AG08395 (cell line): Measurements from ENCODE around the gene F12.
"Not testable (repeated sequence)": the region's sequence is repeated elsewhere in the genome, so short reads cannot be mapped to it uniquely, and the experiment has no call there.

ENCODE experiments used
- DNase-seq: peaks from one replicate; pipeline ENCODE4 v3.0.0; 2012; ENCODE audit warnings: mixed read lengths, low spot score

F12 gene

DNA sequence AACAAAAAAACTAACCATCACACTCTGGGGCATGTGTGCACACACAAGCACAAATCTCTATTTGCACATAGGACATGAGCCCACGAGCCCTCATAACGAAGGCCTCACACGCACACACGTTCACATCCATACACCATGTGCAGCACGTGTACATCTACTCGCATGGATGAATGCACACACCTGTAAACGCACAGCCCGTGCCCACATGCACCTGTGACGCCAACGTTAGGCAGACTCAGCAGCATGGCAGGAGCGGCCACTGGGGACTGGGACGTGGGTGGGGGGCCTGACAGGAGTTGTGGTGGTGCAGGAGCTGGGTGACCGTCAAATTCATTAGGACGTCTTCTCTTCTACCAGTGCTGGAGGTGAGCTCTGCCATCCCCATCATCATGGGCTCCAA lies 22.0 kb downstream of the F12 start:
- no peak for DNase-seq

DNA sequence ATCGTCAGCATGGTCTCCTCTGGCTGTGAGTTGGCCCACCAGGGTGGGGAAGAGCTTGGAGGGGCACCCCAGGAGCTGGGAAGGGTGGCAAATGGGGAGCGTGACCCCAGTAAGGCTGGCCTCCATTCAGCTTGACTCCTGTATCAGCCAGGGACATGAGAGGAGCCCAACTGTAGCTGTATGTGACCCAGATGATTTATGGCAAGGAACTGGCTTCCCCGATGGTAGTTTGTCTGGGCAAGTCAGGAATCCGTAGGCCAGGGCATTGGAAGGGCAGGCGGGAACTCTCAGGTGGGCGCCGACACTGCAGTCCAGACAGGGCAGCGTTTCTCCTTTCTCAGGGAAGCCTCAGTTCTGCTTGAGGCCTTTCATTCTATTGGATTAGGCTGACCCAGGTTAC lies 22.8 kb downstream of the F12 start:
- DNase-seq, result no peak

DNA sequence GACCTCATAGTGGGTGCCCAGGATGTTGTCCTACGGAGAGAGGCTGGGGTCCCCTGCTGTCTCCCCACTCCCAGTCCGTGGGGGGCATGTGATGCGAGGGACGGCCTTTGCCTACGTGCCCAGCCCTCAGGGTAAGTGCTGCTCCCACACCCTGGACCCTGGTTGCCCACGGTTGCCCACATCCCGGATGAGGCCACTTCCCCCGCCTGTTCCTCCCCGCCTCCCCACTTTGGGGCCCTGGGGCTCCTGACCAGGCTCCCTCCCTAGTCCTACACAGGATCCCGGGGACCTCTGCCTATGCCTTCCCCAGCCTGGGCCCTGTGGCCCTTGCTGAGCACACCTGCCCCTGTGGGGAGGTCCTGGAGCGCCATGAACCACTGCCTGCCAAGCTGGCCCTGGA lies 23.6 kb downstream of the F12 start:
- DNase-seq, result no peak

DNA sequence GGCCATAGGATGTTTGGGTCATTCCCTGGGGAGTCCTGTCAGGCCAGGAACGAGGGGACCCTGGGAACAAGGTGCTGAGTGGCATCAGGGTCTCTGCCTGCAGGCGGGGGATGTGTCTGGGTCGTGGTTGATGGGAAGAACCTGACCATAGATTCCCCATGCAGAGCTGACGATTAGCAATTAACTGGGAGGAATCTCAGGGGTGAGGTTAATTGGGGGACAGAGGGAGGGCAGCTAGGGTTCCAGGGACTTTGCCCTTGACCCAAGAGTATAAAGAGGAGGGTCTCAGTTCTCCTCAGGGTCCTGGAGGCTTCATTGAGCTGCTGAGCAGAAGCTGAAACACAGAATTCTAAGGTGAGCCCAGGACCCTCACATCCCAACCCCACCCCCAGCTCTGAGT lies 25.2 kb downstream of the F12 start, which contains the start of gene SLC34A1:
Gene SLC34A1, plus strand, starts transcription at position 301 of the 400 bp plus-strand sequence. CDS start 1,308 bp downstream, outside the sequence.
- no peak for DNase-seq

DNA sequence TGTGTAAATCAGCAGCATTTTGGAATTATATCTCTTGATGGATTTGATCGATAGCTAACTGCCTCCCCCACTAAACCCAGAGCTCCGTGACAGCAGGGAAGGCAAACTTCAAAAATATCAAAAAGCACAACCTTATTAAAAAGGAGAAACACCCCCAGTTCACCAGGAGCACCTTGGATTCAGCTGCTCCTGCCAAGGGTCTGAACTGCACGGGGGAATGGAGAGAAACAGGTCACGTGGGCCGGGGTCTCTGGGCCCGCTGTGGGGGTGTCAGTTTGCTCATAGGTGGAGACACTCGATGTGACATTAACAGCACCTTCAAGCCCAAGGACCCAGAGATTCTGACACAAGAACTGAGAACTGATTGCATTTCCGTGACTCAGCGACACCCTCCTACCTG lies 26.2 kb downstream of the F12 start:
- DNase-seq, result no peak

DNA sequence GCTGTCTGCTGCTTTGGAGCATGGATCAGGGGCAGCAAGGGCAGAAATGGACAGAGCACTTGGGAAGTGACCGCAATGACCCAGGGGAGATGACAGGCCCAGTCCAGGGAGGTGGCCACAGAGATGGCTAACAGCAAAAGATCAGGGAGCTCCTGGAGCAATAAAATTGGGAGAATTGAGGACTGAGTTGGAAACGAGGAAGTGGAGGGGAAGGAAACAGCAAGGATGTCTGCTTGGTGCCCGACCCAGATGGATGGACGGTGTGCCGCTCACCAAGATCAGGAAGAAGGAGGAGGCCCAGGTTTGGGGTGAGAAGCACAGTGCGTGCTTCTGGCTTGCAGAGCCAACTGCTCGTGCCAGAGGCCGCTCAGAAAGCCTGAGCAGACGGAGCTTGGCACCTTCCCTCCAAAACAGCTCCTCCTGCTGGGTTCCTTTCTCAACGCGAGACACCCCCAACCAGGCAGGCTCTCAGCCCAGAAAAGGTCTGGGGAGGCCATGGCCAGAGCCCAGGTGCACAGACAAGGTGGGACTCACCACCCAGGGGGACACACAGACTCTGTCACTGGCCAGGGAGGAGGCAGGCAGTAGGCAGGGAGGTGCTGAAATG lies 26.8 kb downstream of the F12 start:
- peak; percentile 30 for DNase-seq

DNA sequence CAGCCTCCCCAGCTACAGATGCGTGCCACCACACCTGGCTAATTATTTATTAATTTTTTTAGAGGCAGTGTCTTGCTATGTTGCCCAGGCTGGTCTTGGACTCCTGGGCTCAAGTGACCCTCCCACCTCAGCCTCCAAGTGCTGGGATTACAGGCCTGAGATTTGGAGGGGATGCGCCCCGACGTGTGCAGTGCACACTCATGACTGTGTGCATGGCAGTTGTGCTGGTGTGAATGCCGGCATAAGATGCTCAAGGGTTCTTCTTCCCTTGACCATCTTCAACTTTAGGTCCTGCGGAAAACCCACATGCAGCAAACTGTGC lies 28.6 kb downstream of the F12 start:
- no peak for DNase-seq

DNA sequence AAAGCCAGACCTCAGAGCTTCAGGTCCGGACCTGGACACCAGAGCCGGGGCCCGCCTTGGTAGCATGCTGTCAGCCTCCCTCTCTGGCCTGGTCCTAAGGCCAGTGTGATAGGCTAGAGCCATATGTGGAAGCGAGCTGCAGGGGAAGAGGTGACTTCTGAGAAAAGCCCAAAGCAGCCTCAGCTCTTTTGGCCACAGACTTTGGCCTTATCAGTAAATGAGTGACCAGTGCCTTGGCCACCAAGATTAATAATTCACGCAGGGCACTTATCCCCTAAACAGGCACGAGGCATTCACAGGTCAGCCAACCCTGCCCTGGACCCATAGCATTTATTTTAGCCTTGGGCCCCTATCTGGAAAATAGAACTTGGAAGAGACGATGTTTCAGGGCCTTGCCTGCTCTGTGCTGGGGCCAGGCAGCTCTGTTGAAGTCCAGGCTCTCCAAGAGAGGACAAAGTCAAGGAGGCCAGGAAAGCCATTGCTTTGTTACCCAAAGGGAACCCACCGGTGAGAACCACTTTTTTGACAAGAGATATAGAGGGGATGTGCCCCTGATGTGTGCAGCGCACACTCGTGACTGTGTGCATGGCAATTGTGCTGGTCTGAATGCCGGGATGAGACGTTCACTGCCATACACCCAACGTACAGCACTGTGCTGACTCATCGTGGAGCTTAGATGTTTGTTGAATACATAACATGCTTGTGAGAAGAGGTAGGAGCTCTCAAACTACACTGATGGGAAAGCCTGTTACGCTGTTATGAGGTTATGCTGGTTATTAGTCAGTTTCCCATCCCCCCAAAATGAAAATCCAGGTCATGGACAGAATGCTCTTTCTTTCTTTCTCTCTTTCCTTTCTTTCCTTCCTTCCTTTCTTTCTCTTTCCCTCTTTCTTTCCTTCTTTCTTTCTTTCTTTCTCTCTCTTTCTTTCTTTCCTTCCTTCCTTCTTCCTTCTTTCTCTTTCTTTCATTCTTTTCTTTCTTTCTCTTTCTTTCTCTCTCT lies 30.2 kb downstream of the F12 start:
- peak; percentile 45 for DNase-seq

DNA sequence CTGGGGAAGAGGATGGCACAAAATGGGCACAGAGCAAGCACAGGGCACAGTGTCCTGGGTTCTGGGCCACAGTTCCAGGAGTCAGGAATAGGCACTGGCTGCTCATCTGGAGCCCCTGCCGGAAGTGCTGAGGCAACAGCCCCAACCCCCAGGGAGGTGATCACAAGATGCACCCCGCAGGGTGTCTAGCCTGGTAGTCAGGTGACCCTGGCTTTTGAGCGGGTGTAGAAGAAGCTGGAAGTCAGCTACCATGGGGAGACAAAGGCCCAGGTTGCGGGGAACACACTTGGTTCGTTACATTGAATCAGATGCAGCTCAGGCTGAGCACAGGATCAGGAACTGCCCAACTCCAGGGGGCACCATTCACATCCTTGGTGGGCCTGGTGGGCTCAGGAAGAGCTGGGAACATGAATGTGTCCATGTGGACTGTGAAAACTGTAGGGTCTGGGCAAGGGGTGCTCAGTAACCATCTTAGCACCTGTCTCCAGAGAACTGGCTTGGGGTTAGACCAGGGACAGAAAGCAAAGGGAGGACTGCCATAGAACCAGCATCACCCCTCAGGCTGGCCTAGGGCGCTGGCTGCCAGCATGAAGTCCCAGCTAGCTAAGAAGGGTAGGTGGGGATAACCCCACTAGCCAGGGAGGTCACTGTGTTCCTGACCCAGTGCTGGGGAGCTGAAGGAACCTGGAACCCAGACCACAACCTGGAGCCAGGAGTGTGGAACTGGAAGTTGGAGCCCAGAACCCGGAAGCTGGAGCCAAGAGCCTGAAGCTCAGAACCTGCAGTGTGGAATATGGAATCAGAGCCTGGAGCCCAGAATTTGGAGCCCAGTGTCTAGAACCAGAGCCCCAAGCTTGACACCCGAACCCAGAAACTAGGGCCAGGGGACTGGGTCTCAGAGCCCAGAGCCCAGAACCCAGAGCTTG lies 31.2 kb downstream of the F12 start:
- DNase-seq, result no peak

DNA sequence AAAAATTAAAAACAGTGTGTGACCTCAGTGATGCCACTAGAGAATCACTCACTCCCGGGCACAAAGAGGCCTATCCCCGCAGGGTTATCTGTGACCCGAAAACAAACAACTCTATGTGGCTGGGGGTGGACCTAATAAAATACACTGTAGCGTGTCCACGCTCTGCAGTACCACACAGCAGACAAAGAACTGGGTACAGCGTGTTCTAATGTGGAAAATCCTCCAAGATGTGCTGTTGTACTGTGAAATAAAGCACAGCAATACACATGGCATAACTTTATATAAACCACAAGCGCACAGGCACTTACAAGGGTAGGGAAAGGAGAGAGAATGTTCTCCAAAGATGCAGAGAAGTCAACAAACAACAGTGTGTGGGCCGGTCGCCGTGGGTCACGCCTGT lies 33.3 kb downstream of the F12 start:
- DNase-seq, result no peak

DNA sequence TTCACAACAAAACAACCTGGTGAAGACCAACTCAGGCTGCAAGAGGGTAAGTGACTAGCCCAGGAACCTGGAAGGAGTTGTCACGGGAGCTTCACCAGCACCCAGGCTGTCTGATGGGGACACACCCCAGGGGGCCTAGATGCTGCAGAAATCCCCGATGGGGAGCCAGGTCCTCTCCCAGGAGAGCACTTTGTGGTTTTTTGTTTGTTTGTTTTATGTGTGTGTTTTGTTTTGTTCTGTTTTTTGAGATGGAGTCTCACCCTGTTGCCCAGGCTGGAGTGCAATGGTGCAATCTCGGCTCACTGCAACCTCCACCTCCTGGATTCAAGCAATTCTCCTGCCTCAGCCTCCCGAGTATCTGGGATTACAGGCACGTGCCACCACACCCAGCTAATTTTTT lies 33.8 kb downstream of the F12 start:
- not testable (repeated sequence) for DNase-seq

DNA sequence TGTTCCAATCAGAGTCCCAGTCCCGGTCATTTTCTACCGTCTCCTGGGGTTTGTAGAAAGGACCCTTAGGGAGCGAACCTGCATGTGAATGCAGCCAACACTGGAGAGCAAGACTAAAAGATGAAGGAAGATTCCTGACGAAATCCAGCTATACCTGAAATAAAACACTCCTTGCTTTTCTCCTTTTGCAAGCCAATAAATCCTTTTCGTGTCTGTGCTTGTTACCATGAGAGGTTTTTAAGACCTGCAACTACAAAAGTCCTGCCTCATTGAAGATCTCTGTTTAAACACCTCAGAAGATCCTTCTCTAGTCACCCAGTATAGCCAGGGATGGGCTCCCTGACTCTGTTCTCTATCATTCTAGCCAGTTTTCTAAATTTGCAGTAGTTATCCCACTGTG lies 35.2 kb downstream of the F12 start:
- no peak for DNase-seq

DNA sequence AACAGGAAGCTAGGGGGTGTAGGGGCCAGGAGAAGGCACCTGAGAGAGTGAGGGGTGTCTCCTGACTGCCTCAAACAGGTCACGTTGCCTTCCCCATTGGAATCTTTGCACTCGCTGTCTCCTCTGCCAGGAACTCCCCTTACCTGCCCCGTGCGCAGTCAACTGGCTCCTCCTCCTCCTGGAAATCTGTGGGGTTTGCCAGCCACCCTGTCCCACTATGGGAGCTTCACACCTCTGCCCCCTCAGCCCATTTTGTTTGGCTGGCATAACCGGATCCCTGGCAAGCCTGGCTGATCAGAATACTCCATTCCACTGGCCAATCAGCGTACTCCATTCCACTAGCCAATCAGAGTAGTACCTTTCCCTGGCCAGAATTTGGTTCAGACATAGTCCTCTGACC lies 35.6 kb downstream of the F12 start:
- no peak for DNase-seq

DNA sequence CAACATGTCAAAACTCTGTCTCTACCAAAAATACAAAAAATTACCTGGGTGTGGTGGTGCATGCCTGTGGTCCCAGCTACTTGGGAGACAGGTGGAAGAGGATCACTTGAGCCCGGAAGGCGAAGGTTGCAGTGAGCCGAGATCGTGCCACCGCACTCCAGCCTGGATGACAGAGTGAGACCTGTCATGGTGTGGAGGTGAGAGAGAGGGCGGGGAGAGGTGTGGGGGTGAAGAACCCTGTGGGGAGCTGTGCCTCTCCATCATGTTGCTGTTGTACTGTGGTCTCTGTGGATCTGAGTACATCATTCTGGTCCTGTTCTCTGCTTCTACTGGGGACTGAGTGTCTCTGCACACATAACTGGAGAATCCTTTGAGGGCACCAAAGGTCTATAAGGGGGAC lies 36.5 kb downstream of the F12 start:
- no peak for DNase-seq

DNA sequence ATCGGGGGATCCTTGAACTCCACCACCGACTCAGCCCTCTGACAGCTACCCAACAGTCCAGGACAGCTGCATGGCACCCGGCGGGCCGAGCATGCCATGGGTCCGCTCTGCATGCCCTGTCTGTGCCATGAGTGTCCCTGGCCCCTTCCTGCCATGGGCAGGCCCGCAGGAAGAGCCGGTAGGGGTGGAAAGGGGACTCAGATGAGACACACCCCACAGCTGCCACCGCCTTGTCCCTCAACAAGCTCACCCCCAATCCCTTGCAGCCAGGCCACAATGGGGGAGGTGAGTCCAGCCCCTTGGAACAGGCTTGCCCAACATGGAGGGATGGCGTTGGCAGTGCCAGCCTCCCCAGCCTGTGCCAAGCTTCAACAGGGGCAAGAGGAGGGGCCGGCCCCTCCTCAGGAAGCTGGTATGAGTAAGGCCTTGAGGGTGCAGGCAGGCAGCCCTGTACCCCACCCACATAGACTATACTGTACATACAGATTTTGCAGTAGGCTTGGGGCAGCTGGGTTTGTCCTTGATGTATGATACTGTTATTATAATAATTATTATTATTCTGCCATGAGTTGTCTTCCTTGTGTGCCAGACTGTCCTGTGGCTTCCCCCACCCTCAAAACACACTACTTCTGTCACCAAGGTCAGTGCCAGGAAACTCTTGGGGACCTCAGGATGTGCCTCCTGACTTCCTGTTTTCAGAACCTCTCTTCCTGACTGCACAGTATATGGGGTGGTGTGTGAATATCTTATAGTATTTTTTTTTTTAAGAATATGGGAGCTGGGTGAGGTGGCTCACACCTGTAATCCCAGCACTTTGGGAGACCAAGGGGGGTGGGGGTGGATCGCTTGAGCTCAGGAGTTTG lies 37.1 kb downstream of the F12 start:
- DNase-seq, result no peak

DNA sequence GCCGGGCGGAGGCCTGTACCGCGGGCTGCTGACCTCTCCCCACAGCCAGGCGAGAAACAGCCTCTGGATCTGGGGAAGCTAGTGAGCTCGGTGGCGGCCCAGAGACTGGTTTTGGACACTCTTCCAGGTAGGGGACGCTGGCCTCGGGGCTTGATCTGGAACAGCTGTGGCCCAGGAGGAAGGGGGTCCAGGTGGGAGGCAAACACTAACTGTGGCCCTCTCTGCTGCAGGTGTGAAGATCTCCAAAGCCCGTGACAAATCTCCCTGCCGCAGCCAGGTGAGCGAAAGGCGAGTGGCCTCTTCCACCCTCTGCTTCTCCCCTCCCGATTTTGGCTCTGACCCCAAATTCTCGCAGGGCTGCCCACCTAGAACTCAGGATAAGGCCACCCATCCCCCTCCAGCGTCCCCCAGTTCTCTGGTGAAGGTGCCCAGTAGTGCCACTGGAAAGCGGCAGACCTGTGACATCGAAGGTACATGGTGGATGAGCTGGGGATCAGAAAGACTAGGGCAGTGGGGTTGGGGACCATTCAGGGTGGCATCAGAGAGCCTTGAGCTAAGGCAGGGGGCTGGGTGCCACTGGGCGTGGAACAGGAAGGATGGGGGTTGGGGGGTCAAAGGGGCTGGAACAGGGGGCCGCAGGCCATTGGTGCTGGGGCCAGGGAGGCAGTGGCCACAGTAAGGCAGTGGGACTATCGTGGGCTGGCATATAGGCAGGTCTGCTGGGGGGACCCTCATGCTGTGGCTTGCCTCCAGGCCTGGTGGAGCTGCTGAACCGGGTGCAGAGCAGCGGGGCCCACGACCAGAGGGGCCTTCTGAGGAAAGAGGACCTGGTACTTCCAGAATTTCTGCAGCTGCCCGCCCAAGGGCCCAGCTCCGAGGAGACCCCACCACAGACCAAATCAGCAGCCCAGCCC lies 38.0 kb downstream of the F12 start:
- DNase-seq, result no peak

DNA sequence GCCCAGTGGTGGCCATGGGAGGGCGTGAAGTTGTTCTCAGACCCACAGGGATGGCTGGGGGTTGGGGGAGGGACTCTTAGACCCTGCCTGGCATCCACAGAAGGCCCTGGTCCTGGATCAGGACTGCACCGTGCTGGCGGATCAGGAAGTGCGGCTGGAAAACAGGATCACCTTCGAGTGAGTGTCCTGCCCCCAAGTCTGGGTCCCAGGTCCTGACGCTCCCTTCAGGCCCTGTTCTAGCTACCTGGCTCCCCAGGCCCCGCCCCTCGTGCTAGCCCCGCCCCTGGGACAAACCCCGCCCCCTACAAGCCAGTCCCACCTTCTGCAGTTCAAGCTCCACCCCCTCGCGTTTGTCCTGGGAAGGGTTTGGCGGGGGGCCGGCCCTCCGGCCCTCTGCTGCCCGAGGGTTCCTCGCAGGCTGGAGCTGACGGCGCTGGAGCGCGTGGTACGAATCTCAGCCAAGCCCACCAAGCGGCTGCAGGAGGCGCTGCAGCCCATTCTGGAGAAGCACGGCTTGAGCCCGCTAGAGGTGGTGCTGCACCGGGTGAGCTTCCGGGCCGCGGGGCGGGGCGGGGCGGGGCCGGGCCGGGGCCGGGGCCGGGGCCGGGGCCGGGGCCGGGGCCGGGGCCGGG lies 38.8 kb downstream of the F12 start:
- peak; percentile 67 for DNase-seq

DNA sequence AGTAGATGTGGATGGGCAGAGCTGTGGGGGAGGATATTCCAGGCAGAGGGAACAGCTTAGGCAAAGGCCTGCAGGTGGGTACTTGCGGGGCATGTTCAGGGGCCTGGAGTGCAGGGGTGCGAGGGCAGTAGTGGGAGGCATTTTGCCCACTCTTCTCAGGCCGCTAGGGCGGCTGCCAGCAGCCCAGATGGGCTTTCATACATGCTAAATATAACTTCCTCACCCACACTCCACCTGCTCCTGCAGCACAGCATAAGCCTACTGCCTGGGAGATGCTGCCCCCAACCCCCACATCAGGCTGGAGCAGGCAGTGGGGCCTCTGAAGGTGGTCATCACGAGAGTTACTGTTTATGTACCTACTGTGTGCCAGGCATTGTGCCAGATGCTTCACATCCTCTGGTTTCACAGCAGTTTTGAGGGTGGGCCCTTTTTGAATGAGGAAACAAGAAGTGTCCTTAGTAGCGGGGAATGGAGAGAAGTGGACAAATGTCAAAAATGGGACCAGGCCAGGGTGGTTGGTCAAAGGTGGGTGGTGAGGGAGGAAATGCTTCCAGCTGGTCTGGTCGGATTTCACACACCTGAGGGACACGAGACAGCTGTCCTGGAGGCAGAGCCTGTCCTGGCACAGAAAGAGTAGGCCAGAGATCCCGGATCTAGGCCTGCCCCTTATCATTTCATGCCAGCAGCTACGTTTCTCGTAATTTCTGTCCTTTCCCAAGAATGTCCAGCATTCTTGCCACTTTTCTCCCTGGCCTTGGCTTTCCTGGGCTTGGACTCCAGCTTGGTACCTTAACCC lies 39.5 kb downstream of the F12 start:
- no peak for DNase-seq
